ENCODE measurements around the gene SDF2L1. TPM values are rescaled to one million over a fixed set of nuclear protein-coding genes. Genes with fewer than 3 reads are reported as not detected.

SDF2L1 gene
- total and polyA plus RNA-seq, 8 donors, result 24.0 to 49.2 (median 34.0) TPM

GRCh38 chr22:21646608-21647590, 4.8 kb downstream of the SDF2L1 start:
- Histone ChIP-seq H3K27me3 (no peaks in the 10 kb centered on the region), H3K4me3 (no peak overlapping the region), H3K36me3 (no peaks in the 10 kb centered on the region), H3K27ac (no peak overlapping the region), H3K9me3 (no peaks in the 10 kb centered on the region), H3K4me1 (peaks cover 0 to 5% (median 4%) of the 10 kb centered on the region in 3 donors)
- no peak for FAIRE-seq
- peak; percentile 61 to 75 (median 68) for TF ChIP-seq CTCF (IDR thresholded peaks at IDR 0.05)
- WGBS, 2 donors, result 39% methylated on average over 14 of the region's 14 CpGs
- intact Hi-C loops (cut with DNase I), result no loop called here
- peak; percentile 56 to 85 (median 73) for DNase-seq
- peak in 3 of 4 donors; percentile 40 to 47 (median 43) for ATAC-seq

- WGBS, 2 donors, result 82 to 91% methylated on average over 7 of the region's 7 CpGs
- no peaks in the 10 kb centered on the region for H3K9me3 ChIP-seq
- H3K4me1 ChIP-seq, result peaks cover 0 to 5% (median 0%) of the 10 kb centered on the region in 3 donors
- no peak overlapping the region for H3K4me3 ChIP-seq
- H3K36me3 ChIP-seq, result no peaks in the 10 kb centered on the region
- FAIRE-seq (no peak), DNase-seq (no peak), ATAC-seq (no peak)
- TF ChIP-seq CTCF (IDR thresholded peaks at IDR 0.05), result no peak
- no peak overlapping the region for H3K27ac ChIP-seq
- intact Hi-C loops (cut with DNase I), result no loop called here
- H3K27me3 ChIP-seq, result no peaks in the 10 kb centered on the region
Measured at GRCh38 chr22:21650280-21650679, 8.2 kb downstream of the SDF2L1 start.

- intact Hi-C loops (cut with DNase I), result no loop called here
- peaks cover 0 to 5% (median 0%) of the 10 kb centered on the region in 3 donors for H3K4me1 ChIP-seq
- peak overlapping the region in 2 of 4 donors; percentile 22 to 50 for H3K4me3 ChIP-seq
- H3K9me3 ChIP-seq, result no peaks in the 10 kb centered on the region
- ATAC-seq (no peak), DNase-seq (no peak), FAIRE-seq (no peak)
- H3K27ac ChIP-seq, result no peak overlapping the region
- no peak for TF ChIP-seq CTCF (IDR thresholded peaks at IDR 0.05)
- no peaks in the 10 kb centered on the region for H3K36me3 ChIP-seq
- WGBS, 2 donors, result 41 to 49% methylated on average over 6 of the region's 6 CpGs
- no peaks in the 10 kb centered on the region for H3K27me3 ChIP-seq
Measured at GRCh38 chr22:21650823-21651520, 8.9 kb downstream of the SDF2L1 start.

GRCh38 chr22:21651521-21652009, 9.5 kb downstream of the SDF2L1 start:
- FAIRE-seq (no peak), DNase-seq (no peak), ATAC-seq (peak in 3 of 4 donors; percentile 5 to 11 (median 6))
- Histone ChIP-seq H3K27ac (no peak overlapping the region), H3K4me1 (peaks cover 0 to under 1% (median 0%) of the 10 kb centered on the region in 3 donors), H3K9me3 (no peaks in the 10 kb centered on the region), H3K27me3 (no peaks in the 10 kb centered on the region), H3K36me3 (no peaks in the 10 kb centered on the region), H3K4me3 (peak overlapping the region; percentile 14 to 50 (median 19))
- no peak for TF ChIP-seq CTCF (IDR thresholded peaks at IDR 0.05)
- 40 to 41% methylated on average over 29 of the region's 29 CpGs for WGBS, 2 donors
- intact Hi-C loops (cut with DNase I), result no loop called here

Data from pancreas (tissue), 10 donors.